Right lobe of liver (tissue), 6 donors: Measurements from ENCODE around the gene ADAMTSL2. TPM values are rescaled to one million over a fixed set of nuclear protein-coding genes. Genes with fewer than 3 reads are reported as not detected.

Experiments used
- ATAC-seq, 4 donors: fragments of 200-7000 bp; cut with Tn5 transposase; one replicate each; pipeline ENCODE4 v1.9.1; 2020; ENCODE audit warnings: mild to moderate bottlenecking in 4 of 4, moderate library complexity in 4 of 4
- DNase-seq, 3 donors: peaks; one replicate each; pipeline ENCODE4 v3.0.0-alpha.2; 2020
- H3K27ac ChIP-seq, 3 donors: fragments of 200-600 bp; one replicate each; pipeline ENCODE4 v1.8.0; 2022
- H3K27me3 ChIP-seq, 2 donors: fragments of 200-600 bp; one replicate each; pipeline ENCODE4 v1.8.0; 2022
- H3K36me3 ChIP-seq, 4 donors: fragments of 200-600 bp; sonication (generic) in 1 of 4; one replicate each; pipeline versions ENCODE4 v1.5.1 to v1.8.0; 2017 to 2022; ENCODE audit warnings: control low read depth in 1 of 4
- H3K4me1 ChIP-seq, 4 donors: fragments of 200-600 bp; sonication (generic) in 1 of 4; one replicate each; pipeline versions ENCODE4 v1.5.1 to v1.8.0; 2017 to 2022; ENCODE audit warnings: control low read depth in 1 of 4
- H3K4me3 ChIP-seq, 3 donors: fragments of 200-600 bp; one replicate each; pipeline ENCODE4 v1.8.0; 2022
- H3K9me3 ChIP-seq, 4 donors: fragments of 200-600 bp; sonication (generic) in 1 of 4; one replicate each; pipeline versions ENCODE4 v1.5.1 to v1.8.0; 2017 to 2022; ENCODE audit warnings: control low read depth in 1 of 4
- POLR2A ChIP-seq: fragments of 450-650 bp; IDR thresholded peaks from one replicate; pipeline ENCODE4 v1.6.1; 2017; ENCODE audit warnings: antibody characterized with exemption, mild to moderate bottlenecking
- WGBS: methylation state at CpG from one replicate; pipeline ENCODE4 v1.1.6; 2018; ENCODE audit warnings: low coverage, low lambda C conversion rate; ENCODE audit not compliant: insufficient coverage; ENCODE audit errors: missing lambda C conversion rate; 5-methylcytosine and 5-hydroxymethylcytosine counted together
- intact Hi-C, 2 donors: fragments of 100-400 bp; cut with DNase I; formaldehyde crosslinking; loops; one replicate each; pipeline versions ENCODE4 v1.11.2 to v1.14.1; 2022
- total RNA-seq, 6 experiments: library from RNA; depleted of rRNA in 2 of 6; stranded (reverse); fragments of >200 nt in 2 of 6; fragmentation: NEBNext Ultra II Directional in 3 of 6; extraction: Animal tissue kit (Norgen Biotek cat#: 25700) in 3 of 6; gene quantifications; one replicate each; pipeline versions ENCODE4 v1.1.0 to v1.2.4, GENCODE V29; 2016 to 2023
- TF ChIP-seq, protein P1 (sequence below), 4 donors: fragments of 200-600 bp in 3 of 4; fragments of 450-650 bp in 1 of 4; IDR thresholded peaks; one replicate each; pipeline versions ENCODE4 v1.5.1 to v1.8.0; 2016 to 2022; ENCODE audit warnings: antibody characterized with exemption in 4 of 4, mild to moderate bottlenecking in 2 of 4
- donor health status: DM: no; HTN: yes; CAD: no.
- donor health status: DM: no; HTN: no; CAD: no.
- donor health status: DM: no; HTN: no; CAD: no.
- donor health status: DM: no; HTN: yes; CAD: no.
- donor health status: DM: no; HTN: yes; CAD: no.

Gene ADAMTSL2
- total RNA-seq, 6 experiments from 2014 or later = 9.2 to 24.8 (median 12.7) TPM

- Histone ChIP-seq H3K27ac (no peak overlapping the region), H3K4me3 (no peak overlapping the region), H3K36me3 (no peaks in the 10 kb centered on the region), H3K4me1 (no peaks in the 10 kb centered on the region), H3K9me3 (no peaks in the 10 kb centered on the region), H3K27me3 (no peaks in the 10 kb centered on the region)
- no CpG with 5 or more reads among the region's 3 CpGs for WGBS
- no peak for DNase-seq
- no peak for TF ChIP-seq POLR2A
- TF ChIP-seq, protein P1, sequence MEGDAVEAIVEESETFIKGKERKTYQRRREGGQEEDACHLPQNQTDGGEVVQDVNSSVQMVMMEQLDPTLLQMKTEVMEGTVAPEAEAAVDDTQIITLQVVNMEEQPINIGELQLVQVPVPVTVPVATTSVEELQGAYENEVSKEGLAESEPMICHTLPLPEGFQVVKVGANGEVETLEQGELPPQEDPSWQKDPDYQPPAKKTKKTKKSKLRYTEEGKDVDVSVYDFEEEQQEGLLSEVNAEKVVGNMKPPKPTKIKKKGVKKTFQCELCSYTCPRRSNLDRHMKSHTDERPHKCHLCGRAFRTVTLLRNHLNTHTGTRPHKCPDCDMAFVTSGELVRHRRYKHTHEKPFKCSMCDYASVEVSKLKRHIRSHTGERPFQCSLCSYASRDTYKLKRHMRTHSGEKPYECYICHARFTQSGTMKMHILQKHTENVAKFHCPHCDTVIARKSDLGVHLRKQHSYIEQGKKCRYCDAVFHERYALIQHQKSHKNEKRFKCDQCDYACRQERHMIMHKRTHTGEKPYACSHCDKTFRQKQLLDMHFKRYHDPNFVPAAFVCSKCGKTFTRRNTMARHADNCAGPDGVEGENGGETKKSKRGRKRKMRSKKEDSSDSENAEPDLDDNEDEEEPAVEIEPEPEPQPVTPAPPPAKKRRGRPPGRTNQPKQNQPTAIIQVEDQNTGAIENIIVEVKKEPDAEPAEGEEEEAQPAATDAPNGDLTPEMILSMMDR (IDR thresholded peaks at IDR 0.05) = no peak
- intact Hi-C loops = loop anchor here in 1 of 2 donors (10.0 kb wide), 1 partner anchor 58 kb away; the partner anchor contains the start of gene MYMK
- ATAC-seq = no peak
Measured at GRCh38 chr9:133583111-133583510, 48.6 kb downstream of the ADAMTSL2 start.

GRCh38 chr9:133583586-133583985, 49.1 kb downstream of the ADAMTSL2 start:
- Histone ChIP-seq H3K4me3 (no peak overlapping the region), H3K4me1 (no peaks in the 10 kb centered on the region), H3K9me3 (no peaks in the 10 kb centered on the region), H3K27ac (no peak overlapping the region), H3K36me3 (no peaks in the 10 kb centered on the region), H3K27me3 (no peaks in the 10 kb centered on the region)
- ATAC-seq (no peak), DNase-seq (no peak)
- no peak for TF ChIP-seq POLR2A
- TF ChIP-seq, protein P1 (IDR thresholded peaks at IDR 0.05) = no peak
- 40% methylated on average over 1 of the region's 23 CpGs for whole genome bisulfite sequencing
- intact Hi-C loops = loop anchor here in 1 of 2 donors (10.0 kb wide), 1 partner anchor 59 kb away; the partner anchor contains the start of gene MYMK

DNA sequence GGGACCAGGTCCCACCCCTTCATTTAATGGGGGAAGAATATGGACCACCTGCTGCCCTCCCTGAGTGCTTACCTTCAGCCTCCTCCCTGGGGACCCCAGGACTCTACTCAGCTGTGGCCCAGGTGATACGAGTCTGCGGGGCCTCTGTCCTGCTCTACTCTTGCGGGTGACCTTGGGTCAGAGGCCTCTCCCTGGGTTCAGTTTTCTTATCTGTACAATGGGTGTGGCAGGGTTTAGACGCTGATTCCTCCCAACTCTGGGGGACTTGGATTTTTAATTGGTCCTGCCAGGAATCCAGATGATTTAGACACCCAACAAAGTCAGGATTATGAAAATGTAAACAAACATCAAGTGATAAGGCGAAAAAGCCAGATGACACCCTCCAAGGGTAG, 49.7 kb downstream of the ADAMTSL2 start:
- no peak for ATAC-seq
- Histone ChIP-seq H3K36me3 (no peaks in the 10 kb centered on the region), H3K27me3 (no peaks in the 10 kb centered on the region), H3K4me3 (no peak overlapping the region), H3K4me1 (no peaks in the 10 kb centered on the region), H3K9me3 (no peaks in the 10 kb centered on the region), H3K27ac (no peak overlapping the region)
- no peak for DNase-seq
- intact Hi-C loops = loop anchor here in 1 of 2 donors (10.0 kb wide), 1 partner anchor 59 kb away; the partner anchor contains the start of gene MYMK
- TF ChIP-seq, protein P1 (IDR thresholded peaks at IDR 0.05) = no peak
- no peak for TF ChIP-seq POLR2A
- WGBS = 37% methylated on average over 3 of the region's 5 CpGs

DNA sequence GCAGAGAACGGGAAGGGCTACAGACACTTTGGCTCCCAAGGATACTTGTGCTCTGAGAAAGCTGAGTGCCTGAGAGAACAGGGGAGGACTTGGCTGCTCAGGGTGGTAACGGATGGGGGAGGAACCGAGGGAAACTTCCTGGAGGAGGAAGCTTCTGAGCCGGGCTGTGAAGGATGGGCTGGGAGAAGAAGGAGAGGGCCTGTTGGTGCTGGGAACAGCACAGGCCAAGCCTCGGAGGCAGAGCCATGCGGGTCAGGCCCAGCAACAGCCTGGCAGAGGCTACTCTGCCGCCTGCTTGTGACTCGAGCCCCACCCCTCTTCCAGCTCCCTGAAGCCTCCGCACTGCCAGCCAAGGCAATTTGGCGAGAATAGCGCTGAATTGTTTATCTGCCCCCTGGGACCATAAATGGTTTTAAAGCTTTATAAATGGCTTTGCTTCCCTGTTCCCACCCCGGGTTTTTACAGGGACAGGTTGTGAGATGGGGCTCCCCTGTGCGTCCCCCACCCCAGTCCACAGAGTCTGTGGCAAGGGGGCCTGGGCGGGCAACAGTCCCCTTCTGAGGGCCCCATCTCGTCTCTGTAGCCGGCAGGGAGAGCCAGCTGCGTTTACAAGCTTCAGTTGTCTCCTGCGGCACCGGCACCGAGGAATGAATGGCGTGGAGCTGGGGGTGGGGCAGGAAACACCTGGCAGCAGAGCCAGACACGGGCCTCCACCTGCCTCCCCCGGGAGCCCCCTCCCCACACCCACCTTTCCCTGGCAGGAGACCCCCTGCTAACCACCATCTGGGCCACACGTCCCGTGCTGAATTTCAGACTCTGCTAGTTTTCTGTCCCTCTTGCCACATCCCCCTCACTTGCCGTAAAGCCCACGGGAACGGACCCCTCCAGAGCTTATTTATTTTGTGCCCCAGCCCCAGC, 50.3 kb downstream of the ADAMTSL2 start:
- Histone ChIP-seq H3K36me3 (no peaks in the 10 kb centered on the region), H3K27me3 (no peaks in the 10 kb centered on the region), H3K27ac (no peak overlapping the region), H3K4me1 (no peaks in the 10 kb centered on the region), H3K9me3 (no peaks in the 10 kb centered on the region), H3K4me3 (no peak overlapping the region)
- 33% methylated on average over 10 of the region's 28 CpGs for WGBS
- intact Hi-C loops = loop anchor here in 1 of 2 donors (10.0 kb wide), 1 partner anchor 60 kb away; the partner anchor contains the start of gene MYMK
- no peak for DNase-seq
- TF ChIP-seq POLR2A = no peak
- TF ChIP-seq, protein P1 (IDR thresholded peaks at IDR 0.05) = no peak
- peak in 3 of 4 donors; percentile 12 to 13 (median 12) for ATAC-seq
